NAMALWA (cell line): Measurements from ENCODE around the gene ACSL1.
A peak's percentile ranks its signal among the peaks of the same experiment; 100 is the strongest.
"Not testable (repeated sequence)": the region's sequence is repeated elsewhere in the genome, so short reads cannot be mapped to it uniquely, and the experiment has no call there.

ENCODE experiments used
- DNase-seq: peaks from one replicate; pipeline ENCODE4 v3.0.0-alpha.2; 2015; ENCODE audit warnings: low spot score

ACSL1 gene

GRCh38 chr4:184751585-184751956 lies 74.2 kb downstream of the ACSL1 start:
- DNase-seq, result no peak

- no peak for DNase-seq
These were observed 74.7 kb downstream of the ACSL1 start for GRCh38 chr4:184750926-184751584.

- DNase-seq, result no peak
These were observed 77.5 kb downstream of the ACSL1 start for GRCh38 chr4:184748251-184748652.

- DNase-seq, result no peak
These were observed 78.5 kb downstream of the ACSL1 start for GRCh38 chr4:184747034-184747830.

GRCh38 chr4:184745831-184746795 lies 79.7 kb downstream of the ACSL1 start:
- peak; percentile 90 for DNase-seq

- DNase-seq, result no peak
These were observed 81.5 kb downstream of the ACSL1 start for GRCh38 chr4:184744236-184744635.

GRCh38 chr4:184743650-184744049 lies 82.1 kb downstream of the ACSL1 start:
- no peak for DNase-seq

GRCh38 chr4:184741651-184742050 lies 84.1 kb downstream of the ACSL1 start:
- not testable (repeated sequence) for DNase-seq

GRCh38 chr4:184740980-184741391 lies 84.8 kb downstream of the ACSL1 start:
- DNase-seq, result no peak

GRCh38 chr4:184739575-184739974 lies 86.2 kb downstream of the ACSL1 start:
- DNase-seq, result not testable (repeated sequence)

- DNase-seq, result no peak
These were observed 91.0 kb downstream of the ACSL1 start for GRCh38 chr4:184734758-184735157.

GRCh38 chr4:184733654-184734524 lies 91.9 kb downstream of the ACSL1 start, which contains the start of gene CENPU:
Gene CENPU (minus strand): TSS chr4:184734096. CDS start chr4:184734062, 34 bp downstream.
- DNase-seq, result peak; percentile 98

- no peak for DNase-seq
These were observed 93.6 kb downstream of the ACSL1 start for GRCh38 chr4:184732126-184732525.

- DNase-seq, result no peak
These were observed 94.7 kb downstream of the ACSL1 start for GRCh38 chr4:184731056-184731455.

- DNase-seq, result no peak
These were observed 95.8 kb downstream of the ACSL1 start for GRCh38 chr4:184729946-184730345.

- no peak for DNase-seq
These were observed 96.9 kb downstream of the ACSL1 start for GRCh38 chr4:184728858-184729257.

- no peak for DNase-seq
These were observed 98.3 kb downstream of the ACSL1 start for GRCh38 chr4:184727430-184727829.

- no peak for DNase-seq
These were observed 103.0 kb downstream of the ACSL1 start for GRCh38 chr4:184722798-184723197.

- no peak for DNase-seq
These were observed 104.5 kb downstream of the ACSL1 start for GRCh38 chr4:184721254-184721653.

GRCh38 chr4:184719407-184719806 lies 106.4 kb downstream of the ACSL1 start:
- DNase-seq, result no peak

GRCh38 chr4:184715526-184715925 lies 110.2 kb downstream of the ACSL1 start:
- DNase-seq, result no peak
